Stimulated activated CD4-positive, alpha-beta T cell treated with anti-CD3 and anti-CD28 coated beads, Interleukin-1b, Interleukin-23, amount 100 ng/mL, for 24 hours (primary cell): ENCODE data around the gene SURF6.
"Not testable (repeated sequence)": the region's sequence is repeated elsewhere in the genome, so short reads cannot be mapped to it uniquely, and the experiment has no call there.

Experiments
- DNase-seq, 4 experiments: peaks; one replicate each; pipeline ENCODE4 v3.0.0-alpha.2; 2020; ENCODE audit warnings: low read depth in 4 of 4, low spot score in 1 of 4

Gene SURF6

DNA sequence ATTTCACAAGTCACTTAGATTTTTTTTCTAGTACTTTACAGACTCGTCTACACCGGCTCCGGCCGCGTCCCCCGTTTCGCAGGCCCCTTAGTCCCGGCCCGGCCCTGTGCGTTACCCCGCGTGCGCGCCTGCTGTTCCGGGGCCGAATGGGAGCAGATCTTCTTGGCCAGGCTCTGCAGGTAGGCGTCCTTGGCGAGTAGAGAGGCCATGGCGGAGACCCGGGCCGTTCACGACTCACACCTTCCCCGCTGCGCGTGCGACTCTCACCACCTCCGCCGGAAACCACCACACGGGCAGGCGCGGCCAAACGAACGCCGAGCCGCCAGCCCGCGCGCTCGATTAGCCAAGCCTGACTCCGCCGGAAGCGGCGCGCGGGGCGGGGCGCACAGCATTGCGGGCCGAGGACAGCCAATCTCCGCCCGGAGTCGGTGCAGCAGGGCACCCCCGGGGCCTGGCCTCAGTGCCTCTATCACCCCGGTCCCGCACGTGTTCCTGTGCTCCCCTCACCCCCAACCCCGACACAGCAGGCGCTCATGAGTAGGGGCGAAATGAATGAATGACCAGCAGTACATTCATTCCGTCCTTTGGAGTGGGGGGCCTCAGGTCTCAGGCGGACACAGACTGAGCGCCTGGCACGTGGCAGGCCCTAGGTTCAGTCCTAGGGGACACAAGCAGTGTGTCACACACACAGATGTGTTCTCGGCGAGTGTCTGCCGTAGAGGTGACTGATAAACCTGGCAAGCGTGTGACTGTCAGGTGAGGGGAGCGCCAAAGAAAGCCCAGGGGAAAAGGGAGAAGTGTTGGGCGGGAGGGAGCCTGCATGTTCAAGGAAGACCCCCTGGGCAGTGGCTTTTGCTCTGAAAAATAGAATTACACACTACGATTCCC, at the start of gene SURF6:
Gene SURF6 (minus strand): TSS at position 265 of the 888 bp plus-strand sequence. CDS start 56 bp downstream, at position 209.
- peak; percentile 86 to 95 (median 92) for DNase-seq

DNA sequence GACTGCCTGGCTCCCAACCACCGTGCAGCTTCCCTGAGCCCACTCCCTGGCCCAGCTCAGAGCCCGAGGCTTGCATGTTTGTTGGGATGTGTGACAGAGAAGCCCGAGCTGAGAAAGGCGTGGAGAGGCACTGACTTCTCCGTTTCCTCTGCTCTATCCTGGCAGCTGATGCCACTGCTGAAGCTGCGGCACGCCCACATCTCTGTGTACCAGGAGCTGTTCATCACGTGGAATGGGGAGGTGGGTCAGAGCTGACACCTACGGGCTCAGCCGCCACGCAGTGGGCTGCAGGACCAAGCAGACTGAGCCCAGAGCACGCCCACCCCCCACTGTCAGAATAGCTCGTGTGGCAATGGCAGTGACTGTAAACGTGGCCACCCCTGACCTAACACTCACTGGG, 49.5 kb upstream of the SURF6 start:
- no peak for DNase-seq

DNA sequence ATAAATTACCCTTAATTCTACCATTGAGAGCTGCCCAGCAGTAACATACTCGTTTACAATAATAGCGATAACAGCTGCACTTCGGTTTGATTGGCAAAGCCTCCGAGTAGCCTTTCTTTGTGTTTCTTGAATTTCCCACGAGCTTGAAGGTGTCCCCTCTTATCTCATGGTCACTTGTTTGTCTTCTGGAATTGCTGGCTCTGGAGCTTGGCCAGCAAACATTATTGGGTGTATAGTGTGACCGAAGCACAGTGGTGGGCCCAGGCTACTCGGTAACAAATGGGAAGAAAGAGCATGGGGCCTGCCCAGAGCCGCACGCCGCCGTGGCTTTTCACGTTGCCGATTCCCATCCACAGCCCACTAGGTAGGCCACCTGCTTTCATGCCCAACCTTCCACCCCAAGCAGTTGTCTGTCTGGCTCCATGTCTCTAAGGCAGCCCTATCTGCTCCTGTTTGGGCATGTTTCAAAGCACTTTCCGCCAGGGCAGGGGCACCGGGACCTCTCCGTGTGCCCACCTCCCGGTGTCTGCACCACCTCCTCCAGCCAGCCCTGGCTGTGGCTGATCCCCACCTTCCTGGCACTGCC, 48.8 kb upstream of the SURF6 start:
- no peak for DNase-seq

DNA sequence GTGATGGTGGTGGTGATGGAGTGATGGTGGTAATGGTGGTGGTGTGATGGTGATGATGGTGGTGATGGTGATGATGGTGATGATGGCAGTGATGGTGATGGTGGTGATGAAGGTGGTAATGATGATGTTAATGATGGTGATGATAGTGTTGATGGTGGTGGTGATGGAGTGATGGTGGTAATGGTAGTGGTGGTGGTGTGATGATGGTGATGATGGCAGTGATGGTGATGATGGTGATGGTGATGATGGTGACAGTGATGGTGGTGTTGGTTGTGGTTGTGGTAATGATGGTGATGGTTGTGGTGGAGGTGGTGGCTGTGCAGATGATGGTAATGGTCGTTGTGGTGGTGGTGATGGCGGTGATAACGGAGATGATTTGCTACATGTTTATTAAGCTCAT, 47.5 kb upstream of the SURF6 start:
- DNase-seq = no peak

DNA sequence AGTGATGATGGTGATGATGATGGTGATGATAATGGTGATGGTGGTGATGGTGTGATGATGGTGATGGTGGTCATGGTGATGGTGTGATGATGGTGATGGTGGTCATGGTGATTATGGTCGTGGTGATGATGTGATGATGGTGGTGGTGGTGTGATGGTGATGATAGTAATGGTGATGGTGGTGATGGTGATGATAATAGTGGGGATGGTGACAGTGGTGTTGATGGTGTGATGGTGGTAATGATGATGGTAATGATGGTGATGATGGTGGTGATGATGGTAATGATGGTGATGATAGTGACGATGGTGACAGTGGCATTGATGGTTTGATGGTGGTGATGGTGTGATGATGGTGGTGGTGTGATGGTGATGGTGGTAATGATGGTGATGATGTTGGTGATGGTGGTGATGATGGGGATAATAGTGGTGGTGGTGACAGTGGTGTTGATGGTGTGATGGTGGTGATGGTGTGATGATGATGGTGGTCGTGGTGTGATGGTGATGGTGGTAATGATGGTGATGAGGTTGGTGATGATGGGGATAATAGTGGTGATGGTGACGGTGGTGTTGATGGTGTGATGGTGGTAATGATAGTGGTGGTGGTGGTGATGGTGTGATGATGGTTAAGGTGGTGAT, 46.6 kb upstream of the SURF6 start:
- no peak for DNase-seq

DNA sequence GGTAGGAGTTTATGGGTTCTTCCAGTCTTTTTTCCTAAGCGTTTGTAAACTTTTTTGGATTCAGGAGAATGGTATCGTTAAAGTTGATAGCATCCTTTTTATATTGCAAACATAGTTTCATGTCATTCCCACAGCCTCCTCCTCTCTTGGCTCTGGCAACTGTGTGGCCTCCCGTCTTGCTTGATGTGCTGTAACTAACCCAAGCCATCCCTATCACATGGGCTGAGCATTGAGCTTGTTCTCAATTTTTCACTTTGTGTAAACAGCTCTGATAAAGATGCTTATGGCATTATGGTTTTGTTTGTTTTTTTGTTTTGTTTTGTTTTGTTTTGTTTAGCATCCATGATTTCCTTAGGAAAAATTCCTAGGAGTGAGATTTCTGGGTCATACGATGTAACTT, 44.7 kb upstream of the SURF6 start:
- DNase-seq = no peak

DNA sequence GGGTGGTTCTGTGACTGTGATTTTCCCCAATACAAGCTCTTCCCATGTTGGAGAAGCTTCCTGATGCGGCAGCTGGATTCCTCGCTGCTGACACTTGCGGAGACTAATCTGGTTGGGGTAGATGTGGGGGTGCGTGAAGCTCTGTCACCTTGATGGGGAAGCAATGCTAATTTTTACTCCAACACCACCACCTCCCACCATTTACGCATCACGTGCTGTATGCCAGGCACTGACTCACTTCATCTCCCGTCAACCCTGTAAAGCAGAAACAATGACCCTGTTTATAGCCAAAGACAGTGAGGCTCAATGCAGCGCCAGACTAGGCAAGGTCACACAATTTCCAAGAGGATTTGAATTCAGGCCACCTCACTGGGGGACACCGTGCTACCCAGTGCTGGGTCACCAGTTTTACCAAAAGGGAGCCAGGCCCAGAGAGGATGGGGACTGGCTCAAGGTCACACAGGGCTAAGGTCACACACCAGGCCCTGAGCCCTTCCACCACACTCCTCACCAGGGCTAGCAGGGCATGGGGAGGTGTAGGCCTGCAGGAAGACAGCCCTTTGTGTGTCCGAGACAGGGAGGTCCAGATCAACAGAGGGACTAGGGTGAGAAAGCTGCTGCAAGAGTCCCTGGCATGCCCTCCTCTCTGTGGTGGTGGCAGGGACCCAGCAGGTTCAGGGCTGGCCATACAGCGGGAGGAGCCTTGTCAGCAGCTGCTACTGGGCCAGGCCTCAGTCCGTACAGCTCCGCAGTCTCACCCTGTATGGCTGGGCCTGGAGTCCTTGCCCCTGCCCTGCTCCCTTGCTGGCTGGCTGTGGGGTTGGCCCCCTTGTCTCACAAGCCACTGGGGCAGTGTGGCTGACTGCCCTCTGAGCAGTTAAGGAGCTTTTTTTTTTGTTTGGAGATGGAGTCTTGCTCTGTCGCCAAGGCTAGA, 43.4 kb upstream of the SURF6 start:
- DNase-seq = no peak

DNA sequence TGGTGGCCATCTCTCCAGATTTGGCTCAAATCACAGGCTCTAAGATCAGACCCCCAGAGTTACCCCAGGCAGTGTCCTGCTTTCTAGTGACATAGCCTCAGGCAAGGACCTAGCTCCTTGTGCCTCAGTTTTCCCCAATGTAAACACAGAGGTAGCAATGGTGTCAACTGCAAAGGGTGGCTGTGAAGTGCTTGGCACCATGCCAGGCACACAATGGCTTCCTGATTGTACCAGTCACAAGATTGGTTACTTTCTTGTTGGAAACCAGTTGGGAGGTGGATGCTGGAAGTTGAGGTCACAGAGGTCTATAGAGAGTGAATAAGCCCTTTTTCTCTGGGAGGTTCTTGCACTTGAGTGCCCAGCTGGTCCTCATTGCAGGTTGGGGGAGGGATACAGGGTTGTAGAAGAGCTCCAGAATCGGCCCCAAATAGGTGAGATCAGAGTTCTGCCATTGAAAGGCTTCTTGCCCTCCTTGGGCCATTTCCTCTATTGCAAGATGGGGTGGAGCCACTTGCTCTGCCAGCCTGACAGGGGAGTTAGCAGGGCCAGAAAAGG, 42.5 kb upstream of the SURF6 start:
- DNase-seq = no peak

DNA sequence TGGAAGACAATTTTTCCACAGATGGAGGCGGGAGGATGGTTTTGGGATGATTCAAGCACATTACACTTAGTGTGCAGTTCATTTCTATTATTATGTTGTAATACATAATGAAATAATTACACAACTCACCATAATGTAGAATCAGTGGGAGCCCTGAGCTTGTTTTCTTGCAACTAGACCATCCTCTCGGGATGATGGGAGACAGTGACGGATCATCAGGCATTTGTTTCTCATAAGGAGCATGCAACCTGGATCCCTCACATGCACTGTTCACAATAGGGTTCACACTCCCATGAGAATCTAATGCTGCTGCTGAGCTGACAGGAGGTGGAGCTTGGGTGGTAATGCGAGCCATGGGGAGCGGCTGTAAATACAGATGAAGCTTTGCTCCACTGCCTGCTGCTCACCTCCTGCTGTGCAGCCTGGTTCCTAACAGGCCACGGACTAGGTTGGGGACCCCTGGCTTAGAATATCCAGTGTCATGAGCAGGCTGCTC, 41.8 kb upstream of the SURF6 start:
- DNase-seq = no peak

DNA sequence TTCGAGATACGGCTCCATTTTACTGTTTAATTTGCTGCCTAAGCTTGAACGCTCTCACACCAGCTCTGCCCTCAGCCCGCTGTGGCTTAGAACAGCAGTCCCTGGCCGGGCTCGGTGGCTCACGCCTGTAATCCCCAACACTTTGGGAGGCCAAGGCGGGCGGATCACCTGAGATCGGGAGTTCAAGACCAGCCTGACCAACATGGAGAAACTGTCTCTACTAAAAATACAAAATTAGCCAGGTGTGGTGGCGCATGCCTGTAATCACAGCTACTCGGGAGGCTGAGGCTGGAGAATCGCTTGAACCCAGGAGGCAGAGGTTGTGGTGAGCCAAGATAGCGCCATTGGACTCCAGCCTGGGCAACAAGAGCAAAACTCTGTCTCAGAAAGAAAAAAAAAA, 41.3 kb upstream of the SURF6 start:
- DNase-seq = not testable (repeated sequence)

- peak; percentile 82 to 92 (median 90) for DNase-seq
Measured at GRCh38 chr9:133375724-133376654, 40.0 kb upstream of the SURF6 start, which contains the start of the genes STKLD1 and SURF4. Gene STKLD1, plus strand, starts transcription at chr9:133376366. Its CDS starts 108 bp downstream, at chr9:133376474. Gene SURF4, minus strand, starts transcription at chr9:133376060. Its CDS starts 91 bp downstream, at chr9:133375969.

GRCh38 chr9:133375116-133375723, 39.2 kb upstream of the SURF6 start:
- DNase-seq = no peak

DNA sequence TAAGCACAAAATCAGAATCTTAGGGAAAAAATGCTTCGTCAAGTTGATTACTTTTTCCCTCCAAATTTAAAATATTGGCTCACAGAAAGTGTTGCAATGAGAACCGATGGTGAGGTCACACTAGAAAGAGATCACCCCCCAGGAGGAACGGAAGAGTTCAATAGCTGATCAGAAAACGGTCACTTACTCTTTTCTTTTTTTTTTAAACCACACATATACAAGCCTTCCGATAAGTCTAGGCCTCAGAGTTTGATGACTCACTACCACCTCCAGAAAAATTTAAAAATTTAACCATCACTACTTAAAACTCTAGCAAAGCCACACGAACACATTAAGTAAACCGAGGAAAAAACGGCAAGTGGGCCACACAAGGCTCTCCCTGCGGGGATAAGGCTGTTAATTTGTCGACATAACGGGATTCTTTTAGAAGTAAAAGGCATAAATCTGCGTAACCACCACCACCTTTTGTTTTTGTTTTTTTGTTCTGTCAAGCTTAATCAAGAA, 38.7 kb upstream of the SURF6 start:
- DNase-seq = no peak

DNA sequence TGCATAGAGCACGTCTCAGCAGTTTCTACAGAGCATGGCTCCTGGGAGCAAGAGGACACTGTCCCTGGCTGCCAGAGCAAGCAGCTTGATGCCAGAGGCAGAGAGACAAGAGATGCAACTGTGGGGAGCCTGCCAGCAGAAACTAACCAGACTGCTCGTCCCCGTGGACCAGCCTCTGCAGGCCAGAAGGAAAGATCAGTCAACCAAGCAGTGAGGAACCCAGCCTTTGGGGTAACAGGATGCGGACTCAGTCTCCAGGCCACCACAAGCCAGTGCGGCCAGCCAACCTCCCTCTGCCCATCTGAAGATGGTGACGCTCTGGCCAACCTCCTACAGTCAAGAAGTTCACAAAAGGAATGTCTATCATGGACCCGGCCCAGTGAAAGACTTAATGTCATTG, 36.2 kb upstream of the SURF6 start:
- no peak for DNase-seq

DNA sequence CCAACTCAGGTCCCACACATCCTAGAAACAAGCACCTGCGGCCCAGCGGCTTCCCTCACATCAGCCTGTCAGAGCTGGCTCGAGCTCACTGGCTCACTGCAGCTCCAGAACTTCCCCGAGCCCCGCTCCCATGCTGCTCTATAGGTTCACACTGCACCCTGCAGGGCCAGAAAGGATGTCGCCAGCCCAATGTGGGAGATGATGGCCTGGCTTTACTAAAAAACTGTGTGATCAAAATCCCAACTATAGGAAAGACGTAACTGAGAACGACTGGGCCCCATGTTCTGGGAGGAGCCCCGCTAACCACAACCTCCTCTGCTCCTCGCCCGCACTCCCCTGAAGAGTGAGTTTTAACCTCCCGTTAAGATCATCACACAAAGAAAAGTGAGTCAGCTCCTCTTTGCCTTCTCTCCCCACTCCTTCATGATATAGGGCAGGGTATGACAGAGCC, 35.3 kb upstream of the SURF6 start:
- peak in 3 of 4 experiments; percentile 49 to 80 (median 67) for DNase-seq

DNA sequence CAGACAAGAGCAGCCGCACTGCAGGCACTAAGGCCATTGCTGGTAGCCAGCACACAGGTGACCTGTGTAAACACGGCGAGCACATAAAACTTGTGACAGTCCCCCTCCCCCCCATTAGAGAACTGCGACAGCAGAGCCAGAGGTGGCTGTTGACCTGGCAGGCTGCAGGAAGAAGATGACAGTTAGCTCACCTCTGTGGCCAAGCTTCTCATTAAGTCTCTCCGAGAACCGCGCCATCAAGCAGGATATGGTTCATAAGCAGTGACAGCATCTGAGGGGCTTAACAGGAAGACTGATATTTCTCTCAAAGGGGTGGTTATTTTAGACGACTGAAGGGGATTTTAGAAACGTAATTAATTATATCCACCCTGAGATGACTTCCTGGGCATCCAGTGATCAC, 34.7 kb upstream of the SURF6 start:
- DNase-seq = no peak

- no peak for DNase-seq
Measured at GRCh38 chr9:133369933-133370332, 33.9 kb upstream of the SURF6 start.

- DNase-seq = no peak
Measured at GRCh38 chr9:133369422-133369821, 33.4 kb upstream of the SURF6 start.
